GM18499 (cell line): ENCODE data around the gene ARHGAP18.
A peak's percentile ranks its signal among the peaks of the same experiment; 100 is the strongest.

ENCODE experiments used
- ATAC-seq: cut with Tn5 transposase; IDR thresholded peaks from one replicate; pipeline ENCODE4 v1.9.1; 2021; ENCODE audit warnings: moderate number of reproducible peaks; ENCODE audit not compliant: insufficient read depth, unreplicated experiment

Gene ARHGAP18

GRCh38 chr6:129726650-129727049 lies 16.7 kb upstream of the ARHGAP18 start:
- no peak for ATAC-seq

- ATAC-seq: no peak
These were observed 15.4 kb upstream of the ARHGAP18 start for GRCh38 chr6:129725341-129725740.

DNA sequence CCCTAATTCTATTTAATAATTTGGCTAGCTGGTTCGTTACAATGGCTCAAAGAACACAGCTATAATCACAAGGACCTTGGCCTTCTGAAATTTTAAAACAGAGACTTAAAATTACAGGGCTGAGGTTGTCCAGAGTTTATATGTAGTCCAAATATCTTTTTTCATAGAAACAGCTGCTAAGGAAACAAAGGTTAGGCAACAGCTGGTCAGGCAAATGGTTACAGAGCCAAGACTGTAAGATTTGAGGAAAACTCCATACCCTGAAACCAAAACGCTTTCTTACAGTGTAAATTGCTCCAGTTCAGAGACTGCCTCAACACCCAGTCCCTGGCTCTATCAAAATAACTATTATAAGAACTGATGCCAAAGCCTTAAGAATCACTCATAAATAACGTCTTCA lies 9.7 kb upstream of the ARHGAP18 start:
- no peak for ATAC-seq

GRCh38 chr6:129717277-129717676 lies 7.3 kb upstream of the ARHGAP18 start:
- ATAC-seq: no peak

DNA sequence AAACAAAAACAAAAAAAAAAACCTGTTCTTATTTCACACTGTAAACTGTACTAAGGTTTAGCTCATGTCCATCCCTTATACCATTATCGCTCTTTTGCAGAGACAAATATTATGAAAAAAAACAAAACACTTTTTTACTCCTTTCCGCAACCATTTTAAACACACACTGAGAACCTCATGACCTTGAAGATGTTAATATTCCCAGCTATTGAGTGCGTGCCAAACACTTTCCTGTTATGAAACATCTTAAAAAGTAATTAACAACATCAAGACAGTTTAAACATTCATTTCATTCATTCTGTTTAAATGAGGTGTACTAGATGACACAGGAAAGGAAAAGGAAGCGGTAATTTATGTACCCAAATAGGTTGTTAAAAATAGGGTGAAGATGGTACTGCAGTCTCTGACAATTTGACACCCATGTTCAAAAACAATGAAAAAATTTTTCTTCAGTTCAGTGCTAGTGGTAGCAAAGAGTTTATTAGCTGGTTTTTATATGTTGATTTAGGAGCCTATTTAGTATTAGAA lies 3.9 kb upstream of the ARHGAP18 start:
- no peak for ATAC-seq

DNA sequence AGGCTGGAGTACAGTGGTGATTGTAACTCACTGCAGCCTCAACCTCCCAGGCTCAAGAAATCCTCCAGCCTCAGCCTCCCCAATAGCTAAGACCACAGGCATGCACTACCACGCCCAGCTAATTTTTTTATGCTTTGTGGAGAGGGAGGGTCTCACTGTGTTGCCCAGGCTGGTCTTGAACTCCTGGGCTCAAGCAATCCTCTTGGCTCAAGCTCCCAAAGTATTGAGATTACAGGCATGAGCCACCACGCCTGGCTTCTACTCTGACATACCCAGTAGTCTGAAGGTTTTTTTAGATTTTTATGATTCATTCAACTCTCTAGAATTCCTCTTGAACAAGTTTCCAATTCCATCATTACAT lies 1.3 kb upstream of the ARHGAP18 start:
- no peak for ATAC-seq

DNA sequence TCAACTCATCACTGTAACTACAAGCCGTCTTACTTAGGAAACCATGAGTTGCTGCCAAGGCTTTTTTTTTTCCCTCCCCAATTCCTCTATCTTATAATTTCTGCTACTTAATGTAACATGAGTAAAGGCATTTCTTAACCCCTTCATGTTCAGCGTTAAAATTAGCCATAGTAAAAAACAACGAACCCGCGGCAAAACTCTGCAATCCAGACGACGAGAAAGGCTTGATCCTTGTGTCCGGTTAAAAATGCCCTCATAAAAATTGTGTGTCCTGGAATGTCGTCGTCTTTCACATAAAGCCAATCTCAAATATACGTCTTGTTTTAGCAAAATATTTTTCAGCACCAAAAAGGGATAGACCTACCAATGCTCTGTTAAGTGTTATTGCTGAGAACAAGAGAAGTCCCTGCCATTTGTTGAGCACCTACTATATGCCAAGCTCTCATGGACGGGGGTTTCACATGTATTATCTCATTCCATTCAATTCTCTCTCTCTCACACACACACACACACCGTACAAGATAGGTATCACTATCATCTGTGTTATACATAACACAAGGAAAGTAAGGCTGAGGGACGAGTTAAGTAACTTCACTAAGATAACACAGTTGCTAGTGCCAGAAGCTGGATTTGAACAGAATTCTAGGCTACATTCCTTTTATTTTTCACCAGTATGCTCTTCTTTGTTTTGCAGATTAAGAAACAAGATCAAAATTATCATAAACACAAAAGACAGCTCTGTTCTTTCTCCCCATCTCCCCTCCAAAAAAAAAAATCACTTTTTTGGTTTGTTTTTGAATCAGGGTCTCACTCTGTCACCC lies 683 bp upstream of the ARHGAP18 start:
- no peak for ATAC-seq

DNA sequence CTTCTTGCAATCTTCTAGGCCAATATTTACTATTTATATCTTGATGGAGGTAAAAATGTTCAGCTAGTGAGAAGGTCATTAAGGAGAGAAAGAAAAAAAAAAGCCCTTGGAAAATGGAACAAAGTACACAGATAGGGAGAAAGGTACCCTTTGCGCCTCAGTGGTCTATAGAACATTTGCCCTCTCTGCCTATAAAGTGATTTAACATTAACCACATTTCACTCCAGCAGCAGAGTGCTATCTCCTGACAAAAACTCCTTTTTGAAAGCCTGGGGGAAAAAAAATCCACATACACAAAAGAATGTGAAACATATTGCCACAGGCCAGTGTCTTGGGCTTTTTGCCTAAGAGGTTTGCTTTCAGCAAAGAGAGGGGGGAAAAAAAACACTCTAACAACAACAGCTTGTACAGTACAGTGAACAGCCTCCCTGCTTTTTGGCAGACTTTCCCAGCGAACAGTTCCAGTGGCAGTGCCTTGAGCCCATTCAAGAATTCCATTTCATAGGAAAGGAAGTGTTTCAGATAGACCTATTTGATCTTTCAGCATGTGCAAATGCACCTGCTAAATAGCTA lies 695 bp downstream of the ARHGAP18 start:
- ATAC-seq: peak; percentile 9

- ATAC-seq: no peak
These were observed 1.3 kb downstream of the ARHGAP18 start for GRCh38 chr6:129708496-129709195.

GRCh38 chr6:129707882-129708495 lies 2.0 kb downstream of the ARHGAP18 start:
- ATAC-seq: no peak

DNA sequence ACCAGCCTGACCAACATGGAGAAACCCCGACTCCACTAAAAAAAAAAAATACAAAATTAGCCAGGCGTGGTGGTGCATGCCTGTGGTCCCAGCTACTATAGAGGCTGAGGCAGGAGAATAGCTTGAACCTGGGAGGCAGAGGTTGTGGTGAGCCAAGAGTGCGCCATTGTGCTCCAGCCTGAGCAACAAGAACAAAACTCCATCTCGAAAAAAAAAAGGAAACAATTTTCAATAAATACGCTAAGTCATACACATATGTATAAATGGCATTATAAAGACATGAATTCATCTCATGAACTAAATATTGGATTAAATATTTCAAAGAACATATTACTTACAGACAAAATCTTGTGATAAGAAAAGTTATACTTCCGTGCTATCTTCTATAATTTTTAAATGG lies 2.9 kb downstream of the ARHGAP18 start:
- ATAC-seq: no peak

DNA sequence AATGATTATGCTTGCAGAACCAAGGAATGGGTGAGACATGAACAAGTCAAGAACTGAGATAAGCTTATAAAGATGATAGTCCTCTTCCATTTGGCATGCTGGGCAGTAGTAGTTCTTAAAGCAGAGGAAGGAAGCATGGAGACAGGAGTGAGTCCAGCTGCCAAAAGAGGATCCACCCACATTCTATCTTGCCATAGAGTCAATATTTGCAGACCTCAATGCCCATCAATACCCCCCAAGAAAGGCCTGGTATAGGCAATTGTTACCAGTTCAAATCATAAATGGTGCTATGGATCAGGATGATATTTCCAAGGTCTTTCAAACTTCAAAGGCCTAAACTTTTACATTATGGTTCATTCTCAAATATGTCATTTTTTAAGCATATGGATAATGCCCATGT lies 4.8 kb downstream of the ARHGAP18 start:
- ATAC-seq: no peak

DNA sequence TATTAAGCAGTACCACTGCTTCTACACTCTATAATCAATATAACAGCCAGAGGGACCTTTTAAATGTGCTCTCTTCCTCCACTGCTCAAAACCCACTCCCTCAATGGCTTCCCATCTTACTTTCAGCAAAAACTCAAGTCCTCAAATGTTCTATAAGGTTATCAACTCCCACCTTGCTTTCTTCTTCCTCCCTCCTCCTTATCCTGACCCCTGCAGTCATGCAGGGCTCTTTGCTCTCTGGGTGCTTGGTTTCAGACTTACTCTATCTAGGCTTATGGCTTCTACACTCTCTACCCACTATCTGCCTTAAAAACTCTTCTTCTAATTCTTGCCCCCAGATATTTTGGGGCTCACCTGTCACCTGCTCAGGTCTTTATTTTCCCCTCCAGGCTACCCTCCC lies 5.3 kb downstream of the ARHGAP18 start:
- no peak for ATAC-seq

GRCh38 chr6:129701721-129702455 lies 8.1 kb downstream of the ARHGAP18 start:
- ATAC-seq: no peak

GRCh38 chr6:129700666-129701065 lies 9.3 kb downstream of the ARHGAP18 start:
- no peak for ATAC-seq

DNA sequence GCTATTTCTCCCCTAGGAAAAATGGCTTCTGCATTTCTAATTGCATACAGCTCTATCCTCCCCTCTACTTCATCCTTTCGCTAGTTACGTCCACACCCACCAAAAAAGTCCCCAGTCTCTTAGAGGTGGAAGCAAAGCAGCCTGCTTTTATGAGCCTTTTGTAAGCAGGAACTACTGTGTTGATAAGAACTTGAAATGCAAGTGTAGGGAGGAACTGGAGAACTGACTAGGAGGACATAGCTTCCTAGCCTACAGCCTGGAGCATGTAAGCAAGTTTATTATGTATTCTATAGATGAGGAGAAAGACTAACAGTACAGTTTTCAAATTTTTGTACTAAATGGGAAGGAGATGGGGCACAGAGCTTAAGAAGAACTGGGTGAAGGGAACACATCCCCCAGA lies 10.3 kb downstream of the ARHGAP18 start:
- ATAC-seq: no peak

DNA sequence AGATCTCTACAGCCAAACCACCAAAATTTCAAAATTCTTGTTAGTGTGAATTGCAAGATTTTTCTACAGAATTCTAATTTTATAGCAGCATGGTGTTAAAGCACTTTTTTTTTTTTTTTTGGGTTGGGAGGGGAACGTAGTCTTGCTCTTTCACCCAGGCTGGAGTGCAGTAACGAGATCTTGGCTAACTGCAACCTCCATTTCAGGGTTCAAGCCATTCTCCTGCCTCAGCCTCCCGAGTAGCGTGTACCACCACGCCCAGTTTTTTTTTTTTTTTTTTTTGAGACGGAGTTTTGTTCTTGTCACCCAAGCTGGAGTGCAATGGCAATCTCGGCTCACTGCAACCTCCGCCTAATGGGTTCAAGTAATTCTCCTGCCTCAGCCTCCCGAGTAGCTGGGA lies 11.5 kb downstream of the ARHGAP18 start:
- no peak for ATAC-seq

GRCh38 chr6:129697788-129698187 lies 12.2 kb downstream of the ARHGAP18 start:
- no peak for ATAC-seq

DNA sequence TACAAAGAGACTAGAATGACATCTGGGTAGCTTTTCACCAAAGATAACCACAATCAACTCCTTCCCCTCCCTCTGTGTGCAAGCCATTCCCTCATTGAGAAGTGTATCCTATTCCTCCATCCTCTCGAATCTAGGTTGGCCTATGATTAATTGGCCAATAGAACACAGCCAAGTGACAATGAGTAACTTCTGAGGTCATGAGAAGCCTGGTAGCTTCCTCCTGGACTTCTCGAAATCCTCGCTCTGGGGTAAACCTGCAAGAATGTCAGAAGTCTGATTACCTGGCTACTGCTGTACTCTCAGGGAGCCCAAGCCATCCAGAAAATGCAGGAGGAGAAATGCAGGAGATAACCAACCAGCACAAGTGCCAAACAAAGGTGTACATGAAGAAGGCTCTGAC lies 13.1 kb downstream of the ARHGAP18 start:
- no peak for ATAC-seq

- ATAC-seq: no peak
These were observed 14.0 kb downstream of the ARHGAP18 start for GRCh38 chr6:129696028-129696418.
